SK-N-SH treated with all-trans-retinoic acid at 6 μM for 48 hours (cell line): Measurements from ENCODE around the gene TTC19.

Source experiments
- ATAC-seq: fragments of 200-7000 bp; cut with Tn5 transposase; 3 replicates; pipeline ENCODE4 v1.9.1; 2020; ENCODE audit warnings: mild to moderate bottlenecking, moderate library complexity
- ARNTL ChIP-seq: fragments of 450-650 bp; formaldehyde crosslinking; IDR thresholded peaks from 2 replicates; pipeline ENCODE4 v1.5.0; 2020; ENCODE audit warnings: low read depth, mild to moderate bottlenecking, moderate library complexity, borderline replicate concordance
- CSDC2 ChIP-seq: fragments of 250-450 bp; sonication (Bioruptor Pico); IDR thresholded peaks from 2 replicates; pipeline ENCODE4 v1.5.0; 2020; ENCODE audit warnings: mild to moderate bottlenecking, moderate library complexity
- ESRRG ChIP-seq: fragments of 250-450 bp; sonication (Bioruptor Pico); IDR thresholded peaks from 2 replicates; pipeline ENCODE4 v1.6.1; 2021; ENCODE audit warnings: mild to moderate bottlenecking
- ISL1 ChIP-seq: fragments of 250-450 bp; sonication (Bioruptor Pico); IDR thresholded peaks from 2 replicates; pipeline ENCODE4 v2.1.2; 2022; ENCODE audit warnings: mild to moderate bottlenecking, moderate library complexity
- OSR1 ChIP-seq: fragments of 250-450 bp; sonication (Bioruptor Pico); IDR thresholded peaks from 2 replicates; pipeline ENCODE4 v1.8.0; 2022; ENCODE audit warnings: moderate library complexity, mild to moderate bottlenecking, inconsistent platforms
- PPARA ChIP-seq: fragments of 250-450 bp; sonication (Bioruptor Pico); IDR thresholded peaks from 2 replicates; pipeline ENCODE4 v1.5.0; 2020; ENCODE audit warnings: mild to moderate bottlenecking, borderline replicate concordance
- RARB ChIP-seq: fragments of 250-450 bp; sonication (Bioruptor Pico); IDR thresholded peaks from 2 replicates; pipeline ENCODE4 v1.8.0; 2021; ENCODE audit warnings: mild to moderate bottlenecking, moderate library complexity
- SNAI2 ChIP-seq: fragments of 250-450 bp; sonication (Bioruptor Pico); IDR thresholded peaks from 2 replicates; pipeline ENCODE4 v1.5.0; 2020; ENCODE audit warnings: mild to moderate bottlenecking, moderate library complexity
- TOX ChIP-seq: fragments of 250-450 bp; sonication (Bioruptor Pico); IDR thresholded peaks from 2 replicates; pipeline ENCODE4 v1.8.0; 2021; ENCODE audit warnings: mild to moderate bottlenecking, moderate library complexity, borderline replicate concordance
- ZC3H10 ChIP-seq: fragments of 250-450 bp; sonication (Bioruptor Pico); IDR thresholded peaks from 2 replicates; pipeline ENCODE4 v1.5.1; 2021; ENCODE audit warnings: mild to moderate bottlenecking, moderate library complexity
- ZFP3 ChIP-seq: fragments of 250-450 bp; sonication (Bioruptor Pico); IDR thresholded peaks from 2 replicates; pipeline ENCODE4 v1.5.0; 2020; ENCODE audit warnings: mild to moderate bottlenecking, moderate library complexity
- ZFP30 ChIP-seq: fragments of 450-650 bp; formaldehyde crosslinking; IDR thresholded peaks from 2 replicates; pipeline ENCODE4 v1.5.0; 2022; ENCODE audit warnings: mild to moderate bottlenecking, moderate library complexity
- ZNF565 ChIP-seq: fragments of 450-650 bp; formaldehyde crosslinking; conservative IDR thresholded peaks from 2 replicates; pipeline ENCODE4 v1.5.0; 2020; ENCODE audit warnings: low read depth, mild to moderate bottlenecking, moderate library complexity
- ZNF8 ChIP-seq: fragments of 450-650 bp; formaldehyde crosslinking; IDR thresholded peaks from 2 replicates; pipeline ENCODE4 v1.5.0; 2020; ENCODE audit warnings: mild to moderate bottlenecking, moderate library complexity
- TF ChIP-seq, protein P1 (sequence below): fragments of 250-450 bp; sonication (Bioruptor Pico); IDR thresholded peaks from 2 replicates; pipeline ENCODE4 v1.8.0; 2020; ENCODE audit warnings: mild to moderate bottlenecking, moderate library complexity, borderline replicate concordance
- TF ChIP-seq, protein P2 (sequence below): fragments of 250-450 bp; sonication (Bioruptor Pico); IDR thresholded peaks from 2 replicates; pipeline ENCODE4 v1.5.1; 2020; ENCODE audit warnings: low read depth, mild to moderate bottlenecking, moderate library complexity
- TF ChIP-seq, protein P3 (sequence below): fragments of 250-450 bp; sonication (Bioruptor Pico); IDR thresholded peaks from 2 replicates; pipeline ENCODE4 v1.5.1; 2021; ENCODE audit warnings: mild to moderate bottlenecking, moderate library complexity
- TF ChIP-seq, protein P4 (sequence below): fragments of 250-450 bp; sonication (Bioruptor Pico); IDR thresholded peaks from 2 replicates; pipeline ENCODE4 v1.8.0; 2021; ENCODE audit warnings: low read depth, mild to moderate bottlenecking, moderate library complexity, borderline replicate concordance
- TF ChIP-seq, protein P5 (sequence below): fragments of 250-450 bp; sonication (Bioruptor Pico); IDR thresholded peaks from 2 replicates; pipeline ENCODE4 v1.5.0; 2020; ENCODE audit warnings: mild to moderate bottlenecking, moderate library complexity

The TTC19 gene

DNA sequence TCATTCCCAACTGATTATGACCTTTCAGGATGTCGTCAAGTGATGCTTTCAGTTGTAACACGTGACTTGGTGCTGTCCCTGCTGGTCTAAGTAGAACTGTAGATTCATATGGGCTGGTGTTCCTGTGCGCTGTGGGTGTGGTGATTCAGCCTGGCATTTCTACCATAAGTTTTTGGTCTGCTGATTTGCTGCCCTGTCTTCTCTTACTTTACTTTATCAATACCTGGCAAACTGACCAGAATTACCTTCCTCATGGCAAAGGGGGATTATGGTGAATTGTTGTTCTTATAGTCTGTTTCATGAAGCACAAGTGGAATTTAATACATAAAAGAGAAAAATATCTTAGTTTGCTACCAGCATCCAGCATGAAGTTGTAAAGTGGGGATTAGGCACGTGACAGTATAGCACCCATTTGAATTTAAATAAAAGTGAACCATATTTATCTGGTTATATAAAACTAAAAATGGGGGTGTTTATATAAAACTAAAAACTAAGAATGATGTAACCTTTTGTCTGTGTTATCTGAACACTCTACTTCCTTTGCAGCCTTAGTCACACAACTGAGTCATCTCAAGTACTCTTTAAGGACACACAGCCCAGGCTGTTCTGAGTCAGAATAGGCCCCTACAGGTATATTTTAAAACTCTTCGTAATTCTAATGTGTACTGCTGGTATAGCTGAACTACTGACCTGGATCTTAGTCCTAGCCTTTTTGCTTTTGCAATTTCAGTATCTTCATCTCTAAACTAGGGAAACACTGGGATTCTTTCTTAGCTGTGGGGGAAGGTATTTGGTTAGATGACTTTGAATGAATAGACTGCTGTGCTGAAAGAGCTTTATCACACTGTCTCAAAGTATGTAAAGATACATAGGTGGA, 28.3 kb downstream of the TTC19 start:
- ATAC-seq = peak; percentile 93
- TF ChIP-seq, protein P1, sequence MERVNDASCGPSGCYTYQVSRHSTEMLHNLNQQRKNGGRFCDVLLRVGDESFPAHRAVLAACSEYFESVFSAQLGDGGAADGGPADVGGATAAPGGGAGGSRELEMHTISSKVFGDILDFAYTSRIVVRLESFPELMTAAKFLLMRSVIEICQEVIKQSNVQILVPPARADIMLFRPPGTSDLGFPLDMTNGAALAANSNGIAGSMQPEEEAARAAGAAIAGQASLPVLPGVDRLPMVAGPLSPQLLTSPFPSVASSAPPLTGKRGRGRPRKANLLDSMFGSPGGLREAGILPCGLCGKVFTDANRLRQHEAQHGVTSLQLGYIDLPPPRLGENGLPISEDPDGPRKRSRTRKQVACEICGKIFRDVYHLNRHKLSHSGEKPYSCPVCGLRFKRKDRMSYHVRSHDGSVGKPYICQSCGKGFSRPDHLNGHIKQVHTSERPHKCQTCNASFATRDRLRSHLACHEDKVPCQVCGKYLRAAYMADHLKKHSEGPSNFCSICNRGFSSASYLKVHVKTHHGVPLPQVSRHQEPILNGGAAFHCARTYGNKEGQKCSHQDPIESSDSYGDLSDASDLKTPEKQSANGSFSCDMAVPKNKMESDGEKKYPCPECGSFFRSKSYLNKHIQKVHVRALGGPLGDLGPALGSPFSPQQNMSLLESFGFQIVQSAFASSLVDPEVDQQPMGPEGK (CRISPR knock-in tag) = no peak
- 0 out of 2 replicates have a peak, but pooled peaks have one; percentile 22 for TF ChIP-seq ZFP3 (CRISPR knock-in tag)

DNA sequence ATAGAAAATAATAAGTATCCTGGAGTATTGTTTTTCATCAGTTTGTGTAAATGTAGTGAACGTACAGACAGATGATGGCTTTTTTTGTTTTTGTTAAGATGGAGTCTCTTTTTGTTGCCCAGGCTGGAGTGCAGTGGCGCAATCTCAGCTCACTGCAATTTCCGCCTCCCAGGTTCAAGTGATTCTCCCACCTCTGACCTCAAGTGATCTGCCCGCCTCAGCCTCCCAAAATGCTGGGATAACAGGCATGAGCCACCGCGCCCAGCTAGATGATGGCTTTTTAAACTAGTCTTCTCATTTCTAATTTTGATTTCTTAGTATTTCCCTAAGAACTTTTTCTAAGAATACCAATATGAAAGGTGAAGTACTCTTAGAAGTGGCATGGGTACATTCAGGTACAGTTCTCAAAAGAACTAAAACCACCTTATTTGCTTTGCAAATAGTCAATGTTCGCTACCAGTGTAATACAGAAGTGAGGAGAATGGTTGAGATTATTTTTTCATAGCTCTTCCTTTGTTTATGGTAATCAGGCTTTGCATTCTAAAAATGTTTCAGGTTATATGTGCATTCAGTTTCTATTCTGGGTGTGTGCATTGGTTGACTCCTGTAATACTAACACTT, 34.2 kb downstream of the TTC19 start:
- ATAC-seq = no peak
- TF ChIP-seq ZNF8 (CRISPR knock-in tag) (no peak), ZC3H10 (CRISPR knock-in tag) (no peak), ARNTL (CRISPR knock-in tag) (no peak), CSDC2 (CRISPR knock-in tag) (no peak), ZNF565 (CRISPR knock-in tag) (no peak), PPARA (CRISPR knock-in tag) (no peak)
- TF ChIP-seq, protein P1 (CRISPR knock-in tag) = no peak
- TF ChIP-seq, protein P2, sequence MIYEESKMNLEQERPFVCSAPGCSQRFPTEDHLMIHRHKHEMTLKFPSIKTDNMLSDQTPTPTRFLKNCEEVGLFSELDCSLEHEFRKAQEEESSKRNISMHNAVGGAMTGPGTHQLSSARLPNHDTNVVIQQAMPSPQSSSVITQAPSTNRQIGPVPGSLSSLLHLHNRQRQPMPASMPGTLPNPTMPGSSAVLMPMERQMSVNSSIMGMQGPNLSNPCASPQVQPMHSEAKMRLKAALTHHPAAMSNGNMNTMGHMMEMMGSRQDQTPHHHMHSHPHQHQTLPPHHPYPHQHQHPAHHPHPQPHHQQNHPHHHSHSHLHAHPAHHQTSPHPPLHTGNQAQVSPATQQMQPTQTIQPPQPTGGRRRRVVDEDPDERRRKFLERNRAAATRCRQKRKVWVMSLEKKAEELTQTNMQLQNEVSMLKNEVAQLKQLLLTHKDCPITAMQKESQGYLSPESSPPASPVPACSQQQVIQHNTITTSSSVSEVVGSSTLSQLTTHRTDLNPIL (CRISPR knock-in tag) = no peak
- TF ChIP-seq, protein P3, sequence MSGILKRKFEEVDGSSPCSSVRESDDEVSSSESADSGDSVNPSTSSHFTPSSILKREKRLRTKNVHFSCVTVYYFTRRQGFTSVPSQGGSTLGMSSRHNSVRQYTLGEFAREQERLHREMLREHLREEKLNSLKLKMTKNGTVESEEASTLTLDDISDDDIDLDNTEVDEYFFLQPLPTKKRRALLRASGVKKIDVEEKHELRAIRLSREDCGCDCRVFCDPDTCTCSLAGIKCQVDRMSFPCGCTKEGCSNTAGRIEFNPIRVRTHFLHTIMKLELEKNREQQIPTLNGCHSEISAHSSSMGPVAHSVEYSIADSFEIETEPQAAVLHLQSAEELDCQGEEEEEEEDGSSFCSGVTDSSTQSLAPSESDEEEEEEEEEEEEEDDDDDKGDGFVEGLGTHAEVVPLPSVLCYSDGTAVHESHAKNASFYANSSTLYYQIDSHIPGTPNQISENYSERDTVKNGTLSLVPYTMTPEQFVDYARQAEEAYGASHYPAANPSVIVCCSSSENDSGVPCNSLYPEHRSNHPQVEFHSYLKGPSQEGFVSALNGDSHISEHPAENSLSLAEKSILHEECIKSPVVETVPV (CRISPR knock-in tag) = no peak

DNA sequence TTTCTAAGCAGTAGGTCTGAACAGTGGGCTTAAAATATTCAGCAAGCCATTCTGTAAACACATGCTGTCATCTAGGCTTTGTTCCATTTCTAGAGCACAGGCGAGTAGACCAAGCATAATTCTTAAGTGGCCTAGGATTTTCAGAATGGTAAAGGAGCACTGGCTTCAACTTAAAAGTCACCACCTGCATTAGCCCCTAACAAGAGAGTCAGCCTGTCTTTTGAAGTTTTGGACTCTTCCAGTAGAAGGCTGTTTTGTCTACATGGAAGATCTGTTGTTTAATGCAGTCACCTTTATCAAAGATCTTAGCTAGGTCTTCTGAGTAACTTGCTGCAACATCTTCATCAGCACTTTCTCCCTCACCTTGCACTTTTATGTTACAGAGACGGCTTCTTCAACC, 36.6 kb downstream of the TTC19 start:
- ATAC-seq = no peak
- TF ChIP-seq, protein P4, sequence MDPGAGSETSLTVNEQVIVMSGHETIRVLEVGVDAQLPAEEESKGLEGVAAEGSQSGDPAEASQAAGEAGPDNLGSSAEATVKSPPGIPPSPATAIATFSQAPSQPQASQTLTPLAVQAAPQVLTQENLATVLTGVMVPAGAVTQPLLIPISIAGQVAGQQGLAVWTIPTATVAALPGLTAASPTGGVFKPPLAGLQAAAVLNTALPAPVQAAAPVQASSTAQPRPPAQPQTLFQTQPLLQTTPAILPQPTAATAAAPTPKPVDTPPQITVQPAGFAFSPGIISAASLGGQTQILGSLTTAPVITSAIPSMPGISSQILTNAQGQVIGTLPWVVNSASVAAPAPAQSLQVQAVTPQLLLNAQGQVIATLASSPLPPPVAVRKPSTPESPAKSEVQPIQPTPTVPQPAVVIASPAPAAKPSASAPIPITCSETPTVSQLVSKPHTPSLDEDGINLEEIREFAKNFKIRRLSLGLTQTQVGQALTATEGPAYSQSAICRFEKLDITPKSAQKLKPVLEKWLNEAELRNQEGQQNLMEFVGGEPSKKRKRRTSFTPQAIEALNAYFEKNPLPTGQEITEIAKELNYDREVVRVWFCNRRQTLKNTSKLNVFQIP (CRISPR knock-in tag) = no peak
- TF ChIP-seq OSR1 (CRISPR knock-in tag) = no peak
- TF ChIP-seq ZFP3 (CRISPR knock-in tag) = no peak
- no peak for TF ChIP-seq ESRRG (CRISPR knock-in tag)

DNA sequence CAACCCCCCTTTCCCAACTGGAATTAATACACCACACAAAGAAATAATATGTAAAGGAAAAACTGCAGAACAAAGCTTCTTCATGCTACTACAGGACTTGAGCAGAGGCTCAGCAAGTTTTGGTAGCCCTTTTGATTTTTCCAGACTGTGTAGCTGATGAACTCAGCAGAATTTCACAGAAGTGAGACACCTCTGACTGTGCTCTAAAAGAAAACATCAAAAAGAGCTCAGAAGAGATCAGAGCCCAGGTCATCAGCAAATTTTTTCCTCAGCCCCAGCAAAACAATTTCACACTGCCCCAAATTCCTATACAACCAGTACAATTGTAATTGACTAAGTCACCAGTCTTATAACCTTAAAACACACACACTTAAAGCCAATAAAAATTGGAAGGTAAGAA, 38.0 kb downstream of the TTC19 start:
- ATAC-seq = no peak
- TF ChIP-seq RARB (no peak), ZFP3 (CRISPR knock-in tag) (no peak), ZNF565 (CRISPR knock-in tag) (no peak), ISL1 (CRISPR knock-in tag) (no peak), SNAI2 (CRISPR knock-in tag) (no peak), TOX (CRISPR knock-in tag) (no peak), ZFP30 (CRISPR knock-in tag) (no peak), ARNTL (CRISPR knock-in tag) (no peak), ZC3H10 (CRISPR knock-in tag) (no peak), PPARA (CRISPR knock-in tag) (no peak)
- TF ChIP-seq, protein P5, sequence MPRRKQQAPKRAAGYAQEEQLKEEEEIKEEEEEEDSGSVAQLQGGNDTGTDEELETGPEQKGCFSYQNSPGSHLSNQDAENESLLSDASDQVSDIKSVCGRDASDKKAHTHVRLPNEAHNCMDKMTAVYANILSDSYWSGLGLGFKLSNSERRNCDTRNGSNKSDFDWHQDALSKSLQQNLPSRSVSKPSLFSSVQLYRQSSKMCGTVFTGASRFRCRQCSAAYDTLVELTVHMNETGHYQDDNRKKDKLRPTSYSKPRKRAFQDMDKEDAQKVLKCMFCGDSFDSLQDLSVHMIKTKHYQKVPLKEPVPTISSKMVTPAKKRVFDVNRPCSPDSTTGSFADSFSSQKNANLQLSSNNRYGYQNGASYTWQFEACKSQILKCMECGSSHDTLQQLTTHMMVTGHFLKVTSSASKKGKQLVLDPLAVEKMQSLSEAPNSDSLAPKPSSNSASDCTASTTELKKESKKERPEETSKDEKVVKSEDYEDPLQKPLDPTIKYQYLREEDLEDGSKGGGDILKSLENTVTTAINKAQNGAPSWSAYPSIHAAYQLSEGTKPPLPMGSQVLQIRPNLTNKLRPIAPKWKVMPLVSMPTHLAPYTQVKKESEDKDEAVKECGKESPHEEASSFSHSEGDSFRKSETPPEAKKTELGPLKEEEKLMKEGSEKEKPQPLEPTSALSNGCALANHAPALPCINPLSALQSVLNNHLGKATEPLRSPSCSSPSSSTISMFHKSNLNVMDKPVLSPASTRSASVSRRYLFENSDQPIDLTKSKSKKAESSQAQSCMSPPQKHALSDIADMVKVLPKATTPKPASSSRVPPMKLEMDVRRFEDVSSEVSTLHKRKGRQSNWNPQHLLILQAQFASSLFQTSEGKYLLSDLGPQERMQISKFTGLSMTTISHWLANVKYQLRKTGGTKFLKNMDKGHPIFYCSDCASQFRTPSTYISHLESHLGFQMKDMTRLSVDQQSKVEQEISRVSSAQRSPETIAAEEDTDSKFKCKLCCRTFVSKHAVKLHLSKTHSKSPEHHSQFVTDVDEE (CRISPR knock-in tag) = no peak
- TF ChIP-seq, protein P3 (CRISPR knock-in tag) = no peak
- TF ChIP-seq, protein P2 (CRISPR knock-in tag) = no peak
